GM19193 (cell line): ENCODE data around the gene PPP6R2.

Source experiments
- POLR2A ChIP-seq: IDR thresholded peaks from 4 replicates; pipeline ENCODE4 v1.6.1; 2011; ENCODE audit not compliant: insufficient read depth, insufficient read length; ENCODE audit errors: extremely low read depth

Gene PPP6R2

DNA sequence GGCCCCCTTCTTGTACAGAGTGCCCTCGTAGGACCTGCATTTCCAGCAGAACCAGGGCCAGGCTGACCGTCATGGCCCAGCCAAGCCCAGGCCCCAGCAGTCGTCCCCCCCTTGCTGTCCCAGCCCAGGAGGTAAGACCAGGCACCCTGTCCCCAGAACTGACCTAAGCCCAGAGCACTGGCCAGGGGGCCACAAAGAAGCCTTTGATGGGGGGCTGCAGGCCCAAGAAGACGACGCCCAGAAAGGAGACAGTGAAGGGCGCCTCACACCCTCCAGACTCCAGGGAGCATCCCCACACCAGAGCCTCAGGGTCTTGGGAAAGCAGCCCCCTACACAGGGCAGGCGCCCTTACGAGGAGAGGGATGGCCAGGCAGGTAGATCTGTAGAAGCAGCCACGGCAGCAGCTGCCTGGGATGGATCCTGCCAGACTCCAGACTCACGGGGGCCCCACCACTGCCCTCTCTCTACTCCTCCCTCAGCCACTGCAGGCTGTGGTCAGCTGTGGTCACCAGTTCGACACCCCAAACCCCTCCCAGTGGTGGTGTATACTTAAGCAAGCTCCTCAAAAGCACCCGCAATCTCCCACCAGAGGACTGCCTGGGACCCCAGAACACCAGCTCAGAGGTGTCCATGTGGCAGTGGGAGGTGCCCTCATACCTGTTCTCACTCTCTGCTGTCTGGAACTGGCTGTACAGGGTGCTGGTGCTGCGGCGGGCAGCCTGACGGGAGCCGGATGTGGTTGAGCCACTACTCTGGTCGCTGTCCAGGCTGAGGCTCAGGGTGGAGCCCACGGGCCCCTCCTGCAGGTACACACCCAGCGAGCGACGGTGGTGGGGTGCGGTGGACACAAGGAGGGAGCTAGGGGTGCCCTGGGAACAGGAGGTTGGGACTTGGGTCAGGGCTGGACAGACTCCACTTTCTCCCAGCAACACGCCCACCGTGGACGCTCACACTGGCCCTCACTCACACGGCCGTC is 104.7 kb downstream of the PPP6R2 start:
- no peak for TF ChIP-seq POLR2A

GRCh38 chr22:50452649-50453048 is 109.5 kb downstream of the PPP6R2 start:
- no peak for TF ChIP-seq POLR2A

- no peak for TF ChIP-seq POLR2A
These were observed 111.5 kb downstream of the PPP6R2 start for GRCh38 chr22:50454556-50455075.

- TF ChIP-seq POLR2A, result no peak
These were observed 112.1 kb downstream of the PPP6R2 start for GRCh38 chr22:50455201-50455600.

- TF ChIP-seq POLR2A, result no peak
These were observed 112.9 kb downstream of the PPP6R2 start for GRCh38 chr22:50456026-50456425.

GRCh38 chr22:50456466-50457234 is 113.5 kb downstream of the PPP6R2 start:
- TF ChIP-seq POLR2A, result no peak

- TF ChIP-seq POLR2A, result no peak
These were observed 115.9 kb downstream of the PPP6R2 start for GRCh38 chr22:50459016-50459415.

DNA sequence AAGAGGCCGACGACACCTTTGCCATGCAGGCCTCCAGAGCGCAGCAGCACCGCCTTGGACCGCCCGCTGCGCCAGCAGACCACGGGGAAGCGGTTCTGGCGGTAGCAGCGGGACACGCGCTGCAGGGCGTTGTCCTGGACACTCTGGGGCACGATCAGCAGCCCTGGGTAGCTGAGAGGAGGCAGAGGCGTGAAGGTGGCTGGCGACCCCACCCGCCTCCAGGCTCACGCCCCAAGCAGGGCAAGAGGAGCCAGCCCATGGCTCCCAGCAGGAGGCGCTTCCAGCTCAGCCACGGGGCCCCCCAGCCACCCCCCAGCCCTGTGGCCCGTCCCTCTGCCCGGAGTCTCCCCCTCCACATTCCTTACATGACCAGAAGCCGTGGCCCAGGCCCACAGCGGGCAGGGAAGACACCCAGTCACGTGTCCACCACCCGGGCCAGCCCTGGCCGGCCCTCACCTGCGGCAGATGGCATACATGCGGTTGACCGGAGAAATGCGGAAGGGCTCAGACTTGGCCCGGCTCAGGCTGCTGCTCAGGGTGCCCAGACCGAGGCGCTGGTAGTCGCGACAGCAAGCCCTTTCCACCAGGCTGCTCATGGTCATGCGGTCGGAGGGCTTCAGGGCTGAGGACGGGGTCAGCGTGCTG is 116.5 kb downstream of the PPP6R2 start:
- no peak for TF ChIP-seq POLR2A

DNA sequence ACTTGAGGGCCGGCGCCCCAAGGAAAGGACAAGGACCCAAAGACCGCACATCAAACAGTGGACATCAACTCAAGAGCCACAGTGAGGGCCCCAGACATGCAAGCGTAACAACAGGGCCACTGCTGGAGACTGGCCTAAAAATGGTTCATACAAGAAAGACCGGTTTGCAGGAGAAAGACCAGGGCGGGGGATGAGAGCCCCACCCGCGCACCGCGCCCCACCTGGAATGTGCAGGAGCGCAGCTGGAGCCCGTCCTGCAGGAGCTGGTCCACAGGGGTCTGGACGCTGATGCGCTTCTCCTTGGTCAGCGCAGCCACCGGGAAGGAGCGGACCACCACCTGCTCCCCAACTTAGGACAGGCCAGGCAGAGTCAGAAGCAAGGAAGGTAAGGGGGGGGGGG is 117.8 kb downstream of the PPP6R2 start:
- no peak for TF ChIP-seq POLR2A

DNA sequence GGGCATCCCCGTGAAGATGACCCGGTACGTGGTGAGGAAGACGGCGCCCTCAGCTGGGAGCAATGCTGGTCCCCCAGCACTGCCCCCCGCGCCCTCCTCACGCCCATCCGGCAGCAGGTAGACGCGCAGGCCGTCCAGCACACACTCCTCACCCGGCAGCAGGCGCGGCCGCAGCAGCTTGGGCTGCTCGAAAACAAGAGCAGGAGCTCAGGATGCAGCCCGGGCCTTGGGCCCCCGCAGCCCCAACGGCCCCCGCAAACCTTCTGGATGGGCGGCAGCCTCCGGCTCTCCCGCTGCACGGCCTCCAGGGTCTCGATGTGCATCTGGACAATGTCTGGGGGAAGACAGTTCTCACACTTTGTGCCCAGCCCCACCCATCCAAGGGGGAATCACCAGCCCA is 118.4 kb downstream of the PPP6R2 start:
- no peak for TF ChIP-seq POLR2A

GRCh38 chr22:50461979-50462540 is 118.9 kb downstream of the PPP6R2 start:
- TF ChIP-seq POLR2A, result no peak

DNA sequence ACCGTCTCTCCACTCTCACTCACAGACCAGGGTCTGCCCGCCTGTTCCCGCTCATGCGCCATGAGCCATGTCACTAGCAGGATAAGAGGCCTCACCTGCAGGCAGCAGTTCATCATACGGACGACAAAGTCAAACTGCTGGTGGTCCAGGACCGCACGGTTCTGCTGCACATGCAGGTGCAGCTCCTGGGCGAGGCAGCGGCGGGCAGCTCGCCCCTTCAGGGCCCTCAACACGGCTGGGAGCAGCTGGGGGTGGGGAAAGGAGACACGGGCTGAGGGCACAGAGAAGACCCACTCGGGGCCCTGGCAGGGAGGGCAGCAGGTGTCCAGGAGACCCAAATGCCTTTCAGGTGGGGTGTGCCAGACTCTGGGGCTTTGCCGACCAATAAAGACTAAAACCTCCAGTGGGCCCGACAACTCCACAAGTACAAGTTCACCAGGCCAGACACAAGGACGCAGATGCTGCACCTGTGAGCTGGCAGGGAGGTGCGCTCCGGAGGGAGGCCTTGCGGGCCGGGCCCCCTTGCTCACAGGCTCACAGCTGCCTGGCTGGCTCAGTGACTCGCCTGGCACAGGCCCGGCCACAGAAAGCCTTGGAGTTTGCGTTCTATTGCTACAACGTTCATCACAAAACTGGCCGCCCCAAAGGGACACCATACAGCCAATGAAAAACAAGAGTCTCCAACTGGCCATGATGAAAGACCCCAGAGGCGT is 120.2 kb downstream of the PPP6R2 start:
- no peak for TF ChIP-seq POLR2A

DNA sequence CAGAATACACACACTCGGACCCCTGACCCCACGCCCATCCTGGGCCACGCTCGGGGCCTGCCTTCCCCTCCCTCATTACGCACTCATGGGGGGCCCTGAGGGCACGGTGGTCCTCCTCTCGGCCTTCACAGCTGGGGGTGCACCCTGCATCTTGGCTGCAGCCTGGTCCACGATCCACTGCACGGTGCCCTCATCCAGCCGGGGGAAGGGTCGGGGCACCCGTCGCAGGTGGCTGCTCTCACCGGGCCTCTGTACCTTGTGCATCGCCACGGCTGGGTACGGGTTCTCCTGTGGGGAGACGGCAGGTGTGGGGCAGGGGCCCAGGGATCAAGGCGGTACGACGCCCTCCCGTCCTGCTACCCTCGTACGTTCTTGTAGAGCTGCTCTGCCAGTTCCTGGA is 121.3 kb downstream of the PPP6R2 start:
- TF ChIP-seq POLR2A, result no peak
